ENCODE results near the gene USE1. TPM values are rescaled to one million over a fixed set of nuclear protein-coding genes. Genes with fewer than 3 reads are reported as not detected.

Gene USE1
- total RNA-seq, 4 donors from 2014 or later: 21.4 to 36.0 (median 27.4) TPM

GRCh38 chr19:17227798-17228367, 12.7 kb downstream of the USE1 start:
- H3K4me3 ChIP-seq (replicated peaks in 1 of 3): no peak overlapping the region
- peaks cover 17% of the 10 kb centered on the region in 2 donors for H3K4me1 ChIP-seq
- 39 to 46% methylated on average over 12 to 13 of the region's 13 CpGs for WGBS, 2 donors

DNA sequence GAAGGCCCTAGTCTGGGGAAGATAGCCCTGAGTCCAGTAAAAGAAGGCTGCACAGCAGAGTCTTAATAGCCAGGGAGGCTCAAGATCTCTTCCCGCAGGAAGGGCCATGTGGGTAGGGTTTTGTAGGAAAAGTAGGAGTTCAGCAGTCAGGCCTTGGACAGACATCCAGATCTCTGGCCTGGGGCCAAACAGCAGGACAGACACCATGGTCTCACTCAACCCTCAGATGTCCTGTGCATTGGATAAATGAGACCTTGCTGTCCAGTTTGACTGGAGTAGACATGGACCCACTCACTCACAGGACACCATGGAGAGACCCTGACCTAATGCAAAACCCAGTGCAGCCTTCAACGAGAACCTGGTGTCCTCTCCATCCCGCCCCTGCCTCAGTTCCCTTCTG, 14.7 kb downstream of the USE1 start:
- H3K27ac ChIP-seq: no peak overlapping the region
- peaks cover 0 to 10% of the 10 kb centered on the region in 2 donors for H3K36me3 ChIP-seq
- H3K4me3 ChIP-seq (replicated peaks in 1 of 3): no peak overlapping the region
- peaks cover 21 to 23% of the 10 kb centered on the region in 2 donors for H3K4me1 ChIP-seq
- no peaks in the 10 kb centered on the region for H3K27me3 ChIP-seq
- intact Hi-C loops (cut with DNase I): no loop called here
- TF ChIP-seq, protein P1, sequence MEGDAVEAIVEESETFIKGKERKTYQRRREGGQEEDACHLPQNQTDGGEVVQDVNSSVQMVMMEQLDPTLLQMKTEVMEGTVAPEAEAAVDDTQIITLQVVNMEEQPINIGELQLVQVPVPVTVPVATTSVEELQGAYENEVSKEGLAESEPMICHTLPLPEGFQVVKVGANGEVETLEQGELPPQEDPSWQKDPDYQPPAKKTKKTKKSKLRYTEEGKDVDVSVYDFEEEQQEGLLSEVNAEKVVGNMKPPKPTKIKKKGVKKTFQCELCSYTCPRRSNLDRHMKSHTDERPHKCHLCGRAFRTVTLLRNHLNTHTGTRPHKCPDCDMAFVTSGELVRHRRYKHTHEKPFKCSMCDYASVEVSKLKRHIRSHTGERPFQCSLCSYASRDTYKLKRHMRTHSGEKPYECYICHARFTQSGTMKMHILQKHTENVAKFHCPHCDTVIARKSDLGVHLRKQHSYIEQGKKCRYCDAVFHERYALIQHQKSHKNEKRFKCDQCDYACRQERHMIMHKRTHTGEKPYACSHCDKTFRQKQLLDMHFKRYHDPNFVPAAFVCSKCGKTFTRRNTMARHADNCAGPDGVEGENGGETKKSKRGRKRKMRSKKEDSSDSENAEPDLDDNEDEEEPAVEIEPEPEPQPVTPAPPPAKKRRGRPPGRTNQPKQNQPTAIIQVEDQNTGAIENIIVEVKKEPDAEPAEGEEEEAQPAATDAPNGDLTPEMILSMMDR (IDR thresholded peaks at IDR 0.05): no peak
- no peak for TF ChIP-seq POLR2A (IDR thresholded peaks at IDR 0.05)
- no peaks in the 10 kb centered on the region for H3K9me3 ChIP-seq
- 91 to 97% methylated on average over 3 of the region's 3 CpGs for WGBS, 2 donors
- no peak for DNase-seq

More at GRCh38 chr19:17227798-17228367, 12.7 kb downstream of the USE1 start:
- H3K36me3 ChIP-seq: peaks cover 0 to 10% of the 10 kb centered on the region in 2 donors
- peak; percentile 96 to 99 for DNase-seq
- peak overlapping the region; percentile 88 to 97 (median 88) for H3K27ac ChIP-seq
- H3K27me3 ChIP-seq: no peaks in the 10 kb centered on the region
- intact Hi-C loops (cut with DNase I): no loop called here
- no peaks in the 10 kb centered on the region for H3K9me3 ChIP-seq
- TF ChIP-seq, protein P1 (IDR thresholded peaks at IDR 0.05): no peak
- TF ChIP-seq POLR2A (IDR thresholded peaks at IDR 0.05): peak in 1 of 2 donors; percentile 48

DNA sequence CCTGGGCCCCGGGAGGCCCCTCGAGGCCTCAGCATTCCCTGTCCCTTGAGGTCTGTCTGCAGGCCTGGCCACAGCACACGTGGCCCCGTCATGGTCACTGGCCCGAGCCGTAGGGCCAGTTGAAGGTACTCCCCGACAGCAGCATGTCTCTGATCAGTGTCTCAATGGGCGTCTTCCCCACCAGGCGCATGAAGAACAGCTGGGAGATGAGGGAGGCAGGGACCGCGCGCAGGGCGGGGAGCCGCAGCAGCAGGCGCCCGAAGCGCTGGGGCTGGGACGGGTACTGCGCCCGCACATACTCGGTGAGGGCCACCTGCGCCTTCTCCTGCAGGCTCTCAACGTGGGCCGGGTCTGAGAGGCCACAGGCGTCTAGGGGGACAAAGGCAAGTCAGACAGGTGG, 17.1 kb downstream of the USE1 start:
- Histone ChIP-seq H3K4me3 (replicated peaks in 1 of 3) (no peak overlapping the region), H3K27me3 (no peaks in the 10 kb centered on the region), H3K36me3 (peaks cover 0 to 10% of the 10 kb centered on the region in 2 donors), H3K9me3 (no peaks in the 10 kb centered on the region), H3K4me1 (peaks cover 24 to 33% of the 10 kb centered on the region in 2 donors), H3K27ac (no peak overlapping the region)
- TF ChIP-seq POLR2A (IDR thresholded peaks at IDR 0.05): no peak
- TF ChIP-seq, protein P1 (IDR thresholded peaks at IDR 0.05): no peak
- 89% methylated on average over 20 to 25 of the region's 25 CpGs for WGBS, 2 donors
- intact Hi-C loops (cut with DNase I): no loop called here
- no peak for DNase-seq

- intact Hi-C loops (cut with DNase I): no loop called here
These were observed 19.7 kb downstream of the USE1 start for GRCh38 chr19:17234911-17235299.

More at GRCh38 chr19:17234911-17235299, 19.7 kb downstream of the USE1 start:
- WGBS, 2 donors: 43 to 47% methylated on average over 7 to 11 of the region's 11 CpGs
- Histone ChIP-seq H3K36me3 (peaks cover 0 to 17% of the 10 kb centered on the region in 2 donors), H3K27me3 (no peaks in the 10 kb centered on the region), H3K4me3 (replicated peaks in 1 of 3) (peak overlapping the region in 1 of 3 donors; percentile 41), H3K27ac (peak overlapping the region in 2 of 3 donors; percentile 31 to 72), H3K9me3 (no peaks in the 10 kb centered on the region), H3K4me1 (peaks cover 15 to 22% of the 10 kb centered on the region in 2 donors)
- peak; percentile 49 to 59 for DNase-seq
- TF ChIP-seq, protein P1 (IDR thresholded peaks at IDR 0.05): no peak
- no peak for TF ChIP-seq POLR2A (IDR thresholded peaks at IDR 0.05)
